Measurements from ENCODE around the gene PRSS1.

DNA sequence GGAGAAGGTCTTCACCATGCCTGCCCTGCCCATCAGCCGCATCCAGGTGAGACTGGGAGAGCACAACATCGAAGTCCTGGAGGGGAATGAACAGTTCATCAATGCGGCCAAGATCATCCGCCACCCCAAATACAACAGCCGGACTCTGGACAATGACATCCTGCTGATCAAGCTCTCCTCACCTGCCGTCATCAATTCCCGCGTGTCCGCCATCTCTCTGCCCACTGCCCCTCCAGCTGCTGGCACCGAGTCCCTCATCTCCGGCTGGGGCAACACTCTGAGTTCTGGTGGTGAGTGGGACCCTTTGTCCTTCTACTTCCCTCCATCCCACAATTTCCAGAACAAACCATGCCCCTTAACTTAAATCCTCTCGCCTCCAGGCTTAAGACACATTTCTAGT is 24.0 kb downstream of the PRSS1 start:
- TF ChIP-seq, protein P1, sequence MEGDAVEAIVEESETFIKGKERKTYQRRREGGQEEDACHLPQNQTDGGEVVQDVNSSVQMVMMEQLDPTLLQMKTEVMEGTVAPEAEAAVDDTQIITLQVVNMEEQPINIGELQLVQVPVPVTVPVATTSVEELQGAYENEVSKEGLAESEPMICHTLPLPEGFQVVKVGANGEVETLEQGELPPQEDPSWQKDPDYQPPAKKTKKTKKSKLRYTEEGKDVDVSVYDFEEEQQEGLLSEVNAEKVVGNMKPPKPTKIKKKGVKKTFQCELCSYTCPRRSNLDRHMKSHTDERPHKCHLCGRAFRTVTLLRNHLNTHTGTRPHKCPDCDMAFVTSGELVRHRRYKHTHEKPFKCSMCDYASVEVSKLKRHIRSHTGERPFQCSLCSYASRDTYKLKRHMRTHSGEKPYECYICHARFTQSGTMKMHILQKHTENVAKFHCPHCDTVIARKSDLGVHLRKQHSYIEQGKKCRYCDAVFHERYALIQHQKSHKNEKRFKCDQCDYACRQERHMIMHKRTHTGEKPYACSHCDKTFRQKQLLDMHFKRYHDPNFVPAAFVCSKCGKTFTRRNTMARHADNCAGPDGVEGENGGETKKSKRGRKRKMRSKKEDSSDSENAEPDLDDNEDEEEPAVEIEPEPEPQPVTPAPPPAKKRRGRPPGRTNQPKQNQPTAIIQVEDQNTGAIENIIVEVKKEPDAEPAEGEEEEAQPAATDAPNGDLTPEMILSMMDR (conservative IDR thresholded peaks at IDR 0.05; ENCODE audit: low read depth in 2 of 2) = no peak
- TF ChIP-seq POLR2AphosphoS5 (IDR thresholded peaks at IDR 0.05; ENCODE audit: low read depth) (no peak), EZH2 (IDR thresholded peaks at IDR 0.05; ENCODE audit: low read depth, unreplicated experiment) (no peak)

Data from GM23338 (cell line).